Fibroblast of mammary gland (primary cell): ENCODE results near the gene MAP3K5.

Experiments used
- DNase-seq: peaks from one replicate; pipeline ENCODE4 v3.0.0-alpha.2; 2010; ENCODE audit warnings: low read depth
- H3K4me3 ChIP-seq: 2 replicates; pipeline ENCODE4 v1.5.1; 2011; ENCODE audit warnings: low read depth, mild to moderate bottlenecking, low read length, moderate library complexity; ENCODE audit not compliant: control insufficient read depth
- TF ChIP-seq, protein P1 (sequence below): conservative IDR thresholded peaks from 2 replicates; pipeline ENCODE4 v1.5.1; 2011; ENCODE audit warnings: low read depth, low read length, inconsistent platforms; ENCODE audit not compliant: control insufficient read depth, insufficient read depth

The MAP3K5 gene

DNA sequence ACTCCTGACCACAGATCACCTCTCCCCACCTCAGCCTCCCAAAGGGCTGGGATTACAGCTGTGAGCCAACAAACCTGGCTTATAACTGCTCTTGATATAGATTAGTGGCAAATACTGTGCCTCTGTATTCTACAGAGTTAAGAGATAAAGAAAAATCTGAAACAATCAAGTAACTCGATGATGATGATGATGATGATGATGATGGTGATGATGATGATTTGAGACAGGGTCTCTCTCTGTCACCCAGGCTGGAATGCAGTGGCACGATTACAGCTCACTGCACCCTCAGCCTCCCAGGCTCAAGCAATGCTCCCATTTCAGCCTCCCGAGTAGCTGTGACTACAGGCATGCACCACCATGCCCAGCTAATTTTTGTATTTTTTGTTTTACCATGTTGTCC, 175.8 kb downstream of the MAP3K5 start:
- no peak overlapping the region for H3K4me3 ChIP-seq
- DNase-seq = no peak
- TF ChIP-seq, protein P1, sequence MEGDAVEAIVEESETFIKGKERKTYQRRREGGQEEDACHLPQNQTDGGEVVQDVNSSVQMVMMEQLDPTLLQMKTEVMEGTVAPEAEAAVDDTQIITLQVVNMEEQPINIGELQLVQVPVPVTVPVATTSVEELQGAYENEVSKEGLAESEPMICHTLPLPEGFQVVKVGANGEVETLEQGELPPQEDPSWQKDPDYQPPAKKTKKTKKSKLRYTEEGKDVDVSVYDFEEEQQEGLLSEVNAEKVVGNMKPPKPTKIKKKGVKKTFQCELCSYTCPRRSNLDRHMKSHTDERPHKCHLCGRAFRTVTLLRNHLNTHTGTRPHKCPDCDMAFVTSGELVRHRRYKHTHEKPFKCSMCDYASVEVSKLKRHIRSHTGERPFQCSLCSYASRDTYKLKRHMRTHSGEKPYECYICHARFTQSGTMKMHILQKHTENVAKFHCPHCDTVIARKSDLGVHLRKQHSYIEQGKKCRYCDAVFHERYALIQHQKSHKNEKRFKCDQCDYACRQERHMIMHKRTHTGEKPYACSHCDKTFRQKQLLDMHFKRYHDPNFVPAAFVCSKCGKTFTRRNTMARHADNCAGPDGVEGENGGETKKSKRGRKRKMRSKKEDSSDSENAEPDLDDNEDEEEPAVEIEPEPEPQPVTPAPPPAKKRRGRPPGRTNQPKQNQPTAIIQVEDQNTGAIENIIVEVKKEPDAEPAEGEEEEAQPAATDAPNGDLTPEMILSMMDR = no peak

DNA sequence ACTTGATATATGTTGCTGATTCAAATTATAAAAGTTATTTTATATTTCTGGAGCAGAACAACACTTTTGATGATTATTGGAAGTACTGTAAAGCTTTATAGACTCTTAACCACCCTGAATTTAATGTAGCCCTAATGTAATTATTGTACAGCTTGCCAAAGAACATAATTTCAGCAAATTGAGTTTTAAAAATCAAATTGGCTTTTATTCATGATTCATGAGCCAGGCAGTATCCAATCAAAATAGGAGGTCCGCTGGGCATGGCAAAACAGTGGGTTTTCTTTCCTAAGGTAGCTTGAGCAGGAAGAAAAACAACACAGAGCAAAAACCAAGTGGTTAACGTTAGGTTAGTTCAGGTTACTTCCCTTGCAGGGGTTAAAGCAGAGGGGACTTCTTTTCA, 177.3 kb downstream of the MAP3K5 start:
- DNase-seq = no peak
- TF ChIP-seq, protein P1 = no peak
- no peak overlapping the region for H3K4me3 ChIP-seq

DNA sequence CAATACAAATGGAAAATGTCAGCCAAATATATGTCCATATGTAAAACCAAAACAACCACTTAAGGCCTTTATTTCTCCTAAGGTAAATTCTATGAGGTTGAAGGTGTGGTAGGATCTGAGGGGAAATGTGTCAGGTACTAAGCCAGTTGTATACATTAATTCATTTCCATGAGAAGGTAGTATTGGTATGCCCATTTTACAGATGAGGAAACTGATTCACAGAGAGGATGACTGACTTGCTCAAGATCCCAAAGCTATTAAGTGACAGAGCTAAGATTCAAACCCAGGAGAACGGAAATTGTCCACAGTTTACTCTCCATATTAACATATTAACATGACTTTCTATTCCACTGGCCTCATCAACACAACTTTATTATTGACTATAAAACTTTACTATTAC, 177.9 kb downstream of the MAP3K5 start:
- TF ChIP-seq, protein P1 = no peak
- no peak overlapping the region for H3K4me3 ChIP-seq
- no peak for DNase-seq

DNA sequence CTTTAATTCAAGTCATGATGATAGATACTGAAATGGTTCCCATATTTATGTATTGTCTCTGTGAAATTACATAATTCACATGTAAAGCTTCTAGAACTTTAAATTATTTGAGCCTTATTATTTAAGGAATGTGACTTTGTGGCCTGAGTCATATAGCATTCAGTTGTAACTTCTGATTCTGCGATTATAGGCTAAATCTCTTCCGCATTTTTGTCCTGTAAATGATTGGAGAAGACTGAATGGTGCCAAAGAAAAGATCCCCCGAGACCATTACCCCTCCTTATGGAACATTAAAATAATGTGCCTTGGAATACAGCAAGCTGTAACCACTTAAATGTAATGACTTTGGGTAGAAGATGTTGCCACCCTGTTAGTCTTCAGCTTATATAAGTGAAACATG, 178.8 kb downstream of the MAP3K5 start:
- H3K4me3 ChIP-seq = no peak overlapping the region
- peak; percentile 15 for DNase-seq
- TF ChIP-seq, protein P1 = no peak

DNA sequence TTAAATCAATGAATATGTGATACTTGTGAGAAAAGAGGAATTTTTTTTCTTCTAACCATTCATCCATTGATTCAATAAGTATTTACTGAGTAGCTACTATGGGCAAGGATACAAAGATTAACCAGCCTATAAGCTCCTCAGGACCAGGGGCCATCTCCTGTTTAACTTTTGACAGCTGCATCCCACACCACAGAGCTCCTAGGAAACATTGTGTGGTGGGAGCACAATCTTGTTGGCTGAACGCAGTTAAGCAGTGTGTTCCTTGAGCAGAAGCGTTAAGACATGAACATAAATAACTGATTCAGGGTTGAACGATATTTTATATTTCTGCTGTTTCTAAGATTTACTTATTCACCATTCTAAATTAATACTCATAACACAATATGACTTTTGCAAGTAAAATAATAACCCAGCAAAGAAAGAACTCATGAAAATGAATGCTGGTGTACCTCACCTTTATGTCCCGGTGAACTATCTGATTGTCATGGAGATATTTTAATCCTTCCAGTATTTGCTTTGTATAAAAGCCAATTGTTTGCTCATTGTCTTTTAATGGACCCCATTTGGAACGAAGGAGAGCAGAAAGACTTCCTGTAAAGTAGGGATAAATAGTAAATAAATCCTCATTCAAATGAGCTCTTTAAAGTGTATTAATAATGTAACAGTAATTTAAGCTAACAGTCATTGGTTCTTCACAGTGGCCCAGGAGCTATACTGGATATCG, 179.4 kb downstream of the MAP3K5 start:
- no peak for DNase-seq
- H3K4me3 ChIP-seq = no peak overlapping the region
- TF ChIP-seq, protein P1 = no peak

DNA sequence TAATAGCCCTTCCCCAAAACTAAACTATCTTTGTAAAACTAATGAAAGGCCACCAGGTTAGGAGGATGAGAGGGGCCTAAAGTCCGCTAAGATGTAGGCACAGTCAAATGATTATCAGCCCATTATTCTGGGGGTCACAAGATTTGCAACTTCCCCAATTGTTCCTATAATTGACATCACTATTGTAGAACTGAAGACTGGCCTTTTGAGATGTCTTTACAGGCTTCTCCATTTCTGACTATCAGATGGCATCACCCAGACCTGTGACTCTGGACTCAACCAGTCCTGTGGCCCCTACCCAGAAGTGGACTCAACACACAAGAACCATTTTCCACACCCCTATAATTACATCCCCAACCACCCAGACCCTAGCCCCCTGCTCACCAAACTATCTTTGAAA, 180.5 kb downstream of the MAP3K5 start:
- H3K4me3 ChIP-seq = no peak overlapping the region
- DNase-seq = no peak
- TF ChIP-seq, protein P1 = no peak
